IMR-90 (cell line): ENCODE measurements around the gene AGBL2. TPM values are rescaled to one million over a fixed set of nuclear protein-coding genes. Genes with fewer than 3 reads are reported as not detected.

Source experiments
- ATAC-seq: fragments of 200-7000 bp; cut with Tn5 transposase; 2 replicates; pipeline ENCODE4 v1.9.1; 2020; ENCODE audit warnings: low read depth, mild to moderate bottlenecking, moderate library complexity
- BruUV-seq: library from RNA; stranded (reverse); fragments of 400-500 nt; replicated peaks from 2 replicates; lab custom pipeline; 2021; lab: Mats Ljungman, UMichigan
- CTCF ChIA-PET: fragments of 300-600 bp; formaldehyde crosslinking; extraction: SDS; loops from one replicate; lab custom pipeline; 2021; ENCODE audit warnings: antibody characterized with exemption; lab: Yijun Ruan, JAX
- POLR2A ChIA-PET: fragments of 300-600 bp; sonication (Branson Sonifier 250); formaldehyde crosslinking; loops from one replicate; lab custom pipeline; 2022; ENCODE audit warnings: antibody characterized with exemption; ENCODE audit not compliant: unreplicated experiment; lab: Charles Lee
- DNase-seq: peaks from one replicate; pipeline ENCODE4 v3.0.0; 2013
- H2AFZ ChIP-seq: replicated peaks from 2 replicates; pipeline ENCODE3; 2013; ENCODE audit warnings: low read length, mild to moderate bottlenecking; ENCODE audit not compliant: poor library complexity
- H2AK5ac ChIP-seq: 2 replicates; pipeline ENCODE4 v1.6.1; 2013; ENCODE audit warnings: low read depth, low read length, inconsistent platforms
- H2AK9ac ChIP-seq: replicated peaks from 2 replicates; pipeline ENCODE3; 2013; ENCODE audit warnings: mild to moderate bottlenecking, low read depth, low read length, moderate library complexity; ENCODE audit not compliant: poor library complexity
- H2BK120ac ChIP-seq: 2 replicates; pipeline ENCODE4 v1.6.1; 2013; ENCODE audit warnings: low read depth, low read length, inconsistent platforms
- H2BK15ac ChIP-seq: 3 replicates; pipeline ENCODE4 v1.6.1; 2013; ENCODE audit warnings: low read depth, low read length, inconsistent platforms
- H2BK20ac ChIP-seq: 2 replicates; pipeline ENCODE4 v1.6.1; 2013; ENCODE audit warnings: low read depth, mild to moderate bottlenecking, inconsistent platforms, low read length, moderate library complexity
- H2BK5ac ChIP-seq: 2 replicates; pipeline ENCODE4 v1.6.1; 2013; ENCODE audit warnings: mild to moderate bottlenecking, low read depth, low read length, inconsistent platforms; ENCODE audit not compliant: poor library complexity, severe bottlenecking
- H3K14ac ChIP-seq: replicated peaks from 2 replicates; pipeline ENCODE4 v1.6.1; 2013; ENCODE audit warnings: low read depth, low read length, inconsistent platforms
- H3K18ac ChIP-seq: 2 replicates; pipeline ENCODE4 v1.6.1; 2013; ENCODE audit warnings: low read depth, low read length, control low read depth
- H3K23ac ChIP-seq: 2 replicates; pipeline ENCODE4 v1.6.1; 2013; ENCODE audit warnings: low read depth, low read length, inconsistent platforms
- H3K27ac ChIP-seq: 2 replicates; pipeline ENCODE4 v1.5.1; 2013; ENCODE audit warnings: mild to moderate bottlenecking, control low read depth, low read length; ENCODE audit not compliant: insufficient read depth
- H3K27me3 ChIP-seq: 2 replicates; pipeline ENCODE4 v1.6.1; 2013; ENCODE audit warnings: low read length; ENCODE audit not compliant: control insufficient read depth, insufficient read depth
- H3K36me3 ChIP-seq: 2 replicates; pipeline ENCODE4 v1.6.1; 2013; ENCODE audit warnings: low read length, mixed read lengths; ENCODE audit not compliant: control insufficient read depth, insufficient read depth
- H3K4ac ChIP-seq: 2 replicates; pipeline ENCODE4 v1.6.1; 2013; ENCODE audit warnings: low read depth, low read length, inconsistent platforms
- H3K4me1 ChIP-seq: 2 replicates; pipeline ENCODE4 v1.6.1; 2013; ENCODE audit warnings: low read length, mixed read lengths; ENCODE audit not compliant: control insufficient read depth, insufficient read depth
- H3K4me2 ChIP-seq: 2 replicates; pipeline ENCODE4 v1.6.1; 2013; ENCODE audit warnings: low read depth, mild to moderate bottlenecking, control low read depth, low read length, moderate library complexity
- H3K4me3 ChIP-seq: 2 replicates; pipeline ENCODE4 v1.5.1; 2013; ENCODE audit warnings: low read depth, mild to moderate bottlenecking, control low read depth, low read length, moderate library complexity; ENCODE audit not compliant: insufficient read depth
- H3K56ac ChIP-seq: 2 replicates; pipeline ENCODE4 v1.6.1; 2013; ENCODE audit warnings: low read length, inconsistent platforms; ENCODE audit not compliant: insufficient read depth; ENCODE audit errors: extremely low read depth
- H3K79me1 ChIP-seq, 2 experiments: 2 replicates each; pipeline ENCODE4 v1.6.1; 2013; ENCODE audit warnings: low read length in 2 of 2, inconsistent platforms in 1 of 2, low read depth in 1 of 2
- H3K9ac ChIP-seq: 2 replicates; pipeline ENCODE4 v1.6.1; 2013; ENCODE audit warnings: low read depth, low read length, control low read depth
- H3K9me1 ChIP-seq: 2 replicates; pipeline ENCODE4 v1.6.1; 2013; ENCODE audit warnings: low read length, inconsistent platforms; ENCODE audit not compliant: insufficient read depth
- H3K9me3 ChIP-seq: 2 replicates; pipeline ENCODE4 v1.6.1; 2013; ENCODE audit warnings: low read length; ENCODE audit not compliant: control insufficient read depth, insufficient read depth
- H4K20me1 ChIP-seq: 2 replicates; pipeline ENCODE4 v1.6.1; 2013; ENCODE audit warnings: low read length, inconsistent platforms; ENCODE audit not compliant: insufficient read depth
- H4K5ac ChIP-seq: 2 replicates; pipeline ENCODE4 v1.6.1; 2013; ENCODE audit warnings: mild to moderate bottlenecking, low read depth, low read length, control low read depth
- H4K8ac ChIP-seq, 2 experiments: 2 replicates each; pipeline ENCODE4 v1.6.1; 2013; ENCODE audit warnings: low read depth in 2 of 2, low read length in 2 of 2, control low read depth in 1 of 2, inconsistent platforms in 1 of 2
- H4K91ac ChIP-seq: 2 replicates; pipeline ENCODE4 v1.6.1; 2013; ENCODE audit warnings: low read depth, low read length, inconsistent platforms; ENCODE audit not compliant: insufficient read depth
- FOS ChIP-seq: fragments of 150-350 bp; IDR thresholded peaks from 2 replicates; pipeline ENCODE4 v1.6.1; 2016; ENCODE audit warnings: low read depth, low read length
- NFE2L2 ChIP-seq: fragments of 150-350 bp; IDR thresholded peaks from 2 replicates; pipeline ENCODE4 v1.6.1; 2016; ENCODE audit warnings: low read depth, mild to moderate bottlenecking, low read length
- RFX5 ChIP-seq: IDR thresholded peaks from 2 replicates; pipeline ENCODE4 v1.8.0; 2012; ENCODE audit warnings: low read depth, mild to moderate bottlenecking, low read length, moderate library complexity
- WGBS, 2 experiments: methylation state at CpG; one replicate each; pipeline versions ENCODE4 v1.1.5 to v1.1.7; 2013; ENCODE audit warnings: missing lambda C conversion rate in 2 of 2; ENCODE audit not compliant: insufficient read length in 1 of 2; ENCODE audit errors: extremely low coverage in 2 of 2; 5-methylcytosine and 5-hydroxymethylcytosine counted together
- dilution Hi-C: fragments of 300-500 bp; cut with HindIII; formaldehyde crosslinking; loops from one replicate; pipeline ENCODE4 v1.14.3; 2018; ENCODE audit warnings: low sequenced_read_pairs; ENCODE audit not compliant: unreplicated experiment
- in situ Hi-C: fragments of 300-500 bp; cut with MboI; formaldehyde crosslinking; loops from 3 replicates; pipeline ENCODE4 v1.14.3; 2019; ENCODE audit warnings: low sequenced_read_pairs, inconsistent platforms, mixed read lengths
- intact Hi-C: fragments of 100-400 bp; cut with micrococcal nuclease; formaldehyde crosslinking; loops from 2 replicates; pipeline ENCODE4 v1.10.0; 2022
- polyA plus RNA-seq, 3 experiments: library from polyadenylated mRNA; depleted of rRNA; stranded (reverse); fragments of >200 nt; gene quantifications; 2 replicates each; pipeline ENCODE4 v1.2.3, GENCODE V29; 2012; ENCODE audit warnings: low replicate concordance in 1 of 3
- total RNA-seq: library from RNA; depleted of rRNA; stranded (reverse); fragments of >200 nt; gene quantifications from 2 replicates; pipeline ENCODE4 v1.2.3, GENCODE V29; 2012

Gene AGBL2
- total and polyA plus RNA-seq, 2 of the 4 experiments (the other 2 are of a cell fraction): 0.36 to 1.2 TPM

GRCh38 chr11:47661245-47661644 is 53.9 kb downstream of the AGBL2 start:
- no peak overlapping the region for H3K18ac ChIP-seq
- ATAC-seq: no peak
- CTCF ChIA-PET: no interaction called here
- H3K9ac ChIP-seq: no peak overlapping the region
- no peak for TF ChIP-seq FOS
- no peak for TF ChIP-seq RFX5
- TF ChIP-seq NFE2L2: no peak
- no CpG with 5 or more reads among the region's 2 CpGs for WGBS, 2 experiments
- no peak overlapping the region for H3K14ac ChIP-seq
- H4K5ac ChIP-seq: no peak overlapping the region
- in situ Hi-C loops: no loop called here
- no peak overlapping the region for H2BK5ac ChIP-seq
- H3K4ac ChIP-seq: no peak overlapping the region
- no peaks in the 10 kb centered on the region for H3K9me3 ChIP-seq
- no peak overlapping the region for H2AFZ ChIP-seq
- no peak overlapping the region for H3K27ac ChIP-seq
- H2BK120ac ChIP-seq: no peak overlapping the region
- no peaks in the 10 kb centered on the region for H4K20me1 ChIP-seq
- H2AK9ac ChIP-seq: no peak overlapping the region
- no peak overlapping the region for H2BK15ac ChIP-seq
- no peaks in the 10 kb centered on the region for H3K36me3 ChIP-seq
- no peak overlapping the region for H3K23ac ChIP-seq
- BruUV-seq: no TSS peak
- no peaks in the 10 kb centered on the region for H3K9me1 ChIP-seq
- H3K56ac ChIP-seq: no peak overlapping the region
- POLR2A ChIA-PET: interaction anchor here (0.6 kb wide), 1 partner anchor 42 kb away, joined by 8 read pairs; no protein-coding TSS in a partner anchor
- no peaks in the 10 kb centered on the region for H3K79me1 ChIP-seq
- intact Hi-C loops: no loop called here
- H3K27me3 ChIP-seq: peaks cover 5% of the 10 kb centered on the region
- DNase-seq: no peak
- no peak overlapping the region for H2AK5ac ChIP-seq
- dilution Hi-C loops: no loop called here
- no peak overlapping the region for H3K4me2 ChIP-seq
- no peak overlapping the region for H4K8ac ChIP-seq
- H4K91ac ChIP-seq: no peak overlapping the region
- no peak overlapping the region for H2BK20ac ChIP-seq
- no peak overlapping the region for H3K4me3 ChIP-seq
- H3K4me1 ChIP-seq: no peaks in the 10 kb centered on the region
